HG03378 (cell line): ENCODE data around the gene HERPUD1.
"Not testable (repeated sequence)": the region's sequence is repeated elsewhere in the genome, so short reads cannot be mapped to it uniquely, and the experiment has no call there.

Source experiments
- ATAC-seq: cut with Tn5 transposase; IDR thresholded peaks from one replicate; pipeline ENCODE4 v1.9.1; 2021; ENCODE audit warnings: mild to moderate bottlenecking, moderate library complexity; ENCODE audit not compliant: unreplicated experiment

The HERPUD1 gene

DNA sequence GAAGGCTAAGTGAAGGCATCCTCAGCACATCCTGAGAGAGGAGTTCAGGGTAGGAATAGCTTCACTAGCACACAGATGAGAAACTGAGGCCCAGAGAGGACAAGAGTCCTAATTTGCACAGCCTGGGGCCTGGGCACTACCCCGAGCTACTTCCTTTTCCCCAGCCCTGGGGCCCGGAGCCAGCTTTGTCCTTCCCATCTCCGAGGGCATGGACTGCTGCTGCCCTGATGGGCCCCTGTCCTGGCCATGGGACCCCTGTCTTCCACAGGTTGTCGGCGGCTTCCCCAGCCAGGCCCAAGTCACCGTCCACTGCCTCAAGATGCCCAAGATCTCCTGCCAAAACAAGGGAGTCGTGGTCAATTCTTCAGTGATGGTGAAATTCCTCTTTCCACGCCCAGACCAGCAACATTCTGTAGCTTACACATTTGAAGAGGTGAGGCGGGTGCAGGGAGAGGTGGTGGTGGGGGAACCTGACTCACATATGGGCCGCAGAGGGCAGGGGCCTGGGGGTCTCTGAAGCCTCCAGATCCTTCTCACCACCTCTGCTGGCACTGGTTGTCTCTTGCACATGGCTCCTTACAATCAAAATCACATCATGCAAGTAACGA is 46.0 kb downstream of the HERPUD1 start:
- ATAC-seq: no peak

DNA sequence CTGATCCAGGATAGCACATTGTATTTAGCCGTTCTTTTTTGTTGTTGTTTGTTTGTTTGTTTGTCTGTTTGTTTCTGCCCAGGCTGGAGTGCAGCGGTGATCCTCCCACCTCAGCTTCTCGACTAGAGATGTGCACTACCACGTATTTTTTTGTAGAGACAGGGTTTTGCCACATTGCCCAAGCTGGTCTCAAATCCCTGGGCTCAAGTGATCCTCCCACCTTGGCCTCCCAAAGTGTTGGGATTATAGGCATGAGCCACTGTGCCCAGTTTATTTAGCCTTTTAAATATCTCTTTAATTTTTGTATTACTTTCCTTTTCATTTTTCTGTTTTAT is 48.2 kb downstream of the HERPUD1 start:
- ATAC-seq: no peak

DNA sequence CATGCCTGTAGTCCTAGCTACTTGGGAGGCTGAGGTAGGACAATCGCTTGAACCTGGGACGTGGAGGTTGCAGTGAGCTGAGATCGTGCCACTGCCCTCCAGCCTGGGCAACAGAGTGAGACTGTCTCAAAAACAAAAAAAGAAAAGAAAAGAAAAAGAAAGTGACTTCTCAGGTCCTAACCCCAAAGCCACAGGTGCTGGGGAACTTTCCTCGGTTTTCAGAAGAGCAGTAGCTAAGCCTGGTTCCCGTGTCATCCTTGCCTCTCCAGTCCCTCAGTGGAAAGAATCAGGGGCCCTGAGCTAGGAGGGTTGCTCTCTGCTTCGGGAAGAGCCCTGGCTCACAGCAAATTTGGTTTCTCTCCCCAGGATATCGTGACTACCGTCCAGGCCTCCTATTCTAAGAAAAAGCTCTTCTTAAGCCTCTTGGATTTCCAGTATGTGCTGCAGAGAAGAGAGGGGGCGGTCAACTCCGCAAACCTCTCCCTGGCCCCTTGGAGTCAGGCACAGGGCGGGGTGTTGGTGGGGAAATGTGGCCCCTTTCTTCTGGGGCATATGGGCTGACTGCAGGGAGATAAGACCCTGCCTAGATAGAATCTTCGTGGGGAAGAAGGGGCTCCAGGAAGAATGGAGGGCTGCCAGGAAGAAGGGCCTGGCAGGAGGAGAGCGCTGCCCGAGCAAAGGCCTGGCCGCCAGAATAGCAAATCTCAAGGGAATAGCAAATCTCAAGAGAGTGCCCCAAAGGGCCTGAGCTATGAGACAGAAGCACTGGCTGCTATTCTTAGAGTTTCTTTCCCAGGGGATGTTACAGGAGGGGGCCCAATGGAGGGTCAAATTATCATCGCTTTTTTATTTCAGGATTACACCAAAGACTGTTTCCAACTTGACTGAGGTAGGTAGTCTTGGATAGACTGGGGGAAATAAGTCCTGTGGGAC is 49.1 kb downstream of the HERPUD1 start:
- ATAC-seq: peak; percentile 42

DNA sequence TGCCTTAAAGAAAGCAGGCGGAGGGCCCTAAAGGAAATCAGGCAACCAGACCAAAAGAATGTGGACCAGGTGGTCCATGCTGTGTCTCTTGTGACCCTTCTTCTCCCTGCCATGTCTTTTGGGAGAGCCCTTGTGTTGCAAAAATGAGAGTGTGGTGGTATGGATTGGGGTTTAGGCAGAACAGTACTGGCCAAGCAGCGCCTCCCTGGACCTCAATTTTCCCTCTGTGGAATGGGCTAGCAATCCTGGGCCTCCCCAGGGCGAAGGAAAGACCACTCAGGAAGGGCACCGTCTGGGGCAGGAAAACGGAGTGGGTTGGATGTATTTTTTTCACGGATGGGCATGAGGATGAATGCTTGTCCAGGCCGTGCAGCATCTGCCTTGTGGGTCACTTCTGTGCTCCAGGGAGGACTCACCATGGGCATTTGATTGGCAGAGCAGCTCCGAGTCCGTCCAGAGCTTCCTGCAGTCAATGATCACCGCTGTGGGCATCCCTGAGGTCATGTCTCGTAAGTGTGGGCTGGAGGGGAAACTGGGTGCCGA is 49.9 kb downstream of the HERPUD1 start:
- no peak for ATAC-seq

DNA sequence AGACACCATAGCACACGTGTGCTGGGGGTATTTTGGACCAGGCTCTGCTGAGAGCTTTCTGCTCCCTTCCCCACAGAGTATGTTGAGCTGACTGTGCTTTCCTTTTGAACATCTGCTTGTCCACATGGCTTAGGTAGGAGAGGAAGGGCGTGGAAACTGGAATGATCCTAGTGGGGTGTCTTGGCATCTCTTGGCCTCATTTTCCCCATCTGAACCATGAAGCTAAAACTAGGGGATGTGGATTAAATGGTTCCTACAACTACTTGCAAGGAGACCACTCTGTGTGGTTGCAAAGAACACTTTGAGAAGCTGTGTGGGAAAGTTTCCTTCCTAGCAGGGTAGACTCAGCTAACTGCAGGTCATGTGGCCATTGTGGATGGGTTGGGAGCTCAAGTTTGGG is 50.8 kb downstream of the HERPUD1 start:
- ATAC-seq: no peak

DNA sequence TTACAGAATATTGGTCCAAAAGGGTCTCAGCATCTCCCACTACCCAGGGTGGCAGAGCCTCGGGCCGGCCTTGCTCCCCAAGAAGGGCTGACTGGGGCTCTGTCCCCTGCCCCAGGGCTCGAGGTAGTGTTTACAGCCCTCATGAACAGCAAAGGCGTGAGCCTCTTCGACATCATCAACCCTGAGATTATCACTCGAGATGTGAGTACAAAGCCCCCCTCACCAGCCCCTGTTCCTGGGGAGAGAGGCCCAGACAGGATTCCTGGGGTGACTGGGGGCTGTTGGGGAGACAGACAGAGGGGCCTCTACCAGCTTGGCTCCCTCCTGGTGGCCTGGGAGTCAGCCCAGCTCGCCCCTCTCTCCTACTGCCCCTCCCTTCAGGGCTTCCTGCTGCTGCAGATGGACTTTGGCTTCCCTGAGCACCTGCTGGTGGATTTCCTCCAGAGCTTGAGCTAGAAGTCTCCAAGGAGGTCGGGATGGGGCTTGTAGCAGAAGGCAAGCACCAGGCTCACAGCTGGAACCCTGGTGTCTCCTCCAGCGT is 51.3 kb downstream of the HERPUD1 start:
- ATAC-seq: no peak

DNA sequence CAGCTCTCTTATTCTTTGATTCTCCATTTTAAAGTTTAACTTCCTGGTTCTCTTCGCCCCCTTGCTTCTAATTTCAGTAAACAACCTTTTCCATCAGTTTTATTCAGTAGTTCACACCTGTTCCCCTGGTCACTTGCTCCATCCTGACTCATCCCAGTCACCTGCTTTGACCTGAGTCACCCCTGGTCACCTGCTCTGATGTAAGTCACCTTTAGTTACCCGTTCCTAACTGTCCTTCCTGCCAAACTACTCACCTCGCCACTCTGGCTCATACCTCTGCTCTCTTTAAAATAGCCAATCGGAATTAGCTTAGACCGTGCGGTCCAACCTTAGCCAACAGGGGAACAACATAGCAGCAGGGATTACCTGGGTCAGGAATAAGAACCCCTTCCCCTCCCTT is 52.7 kb downstream of the HERPUD1 start:
- ATAC-seq: no peak

DNA sequence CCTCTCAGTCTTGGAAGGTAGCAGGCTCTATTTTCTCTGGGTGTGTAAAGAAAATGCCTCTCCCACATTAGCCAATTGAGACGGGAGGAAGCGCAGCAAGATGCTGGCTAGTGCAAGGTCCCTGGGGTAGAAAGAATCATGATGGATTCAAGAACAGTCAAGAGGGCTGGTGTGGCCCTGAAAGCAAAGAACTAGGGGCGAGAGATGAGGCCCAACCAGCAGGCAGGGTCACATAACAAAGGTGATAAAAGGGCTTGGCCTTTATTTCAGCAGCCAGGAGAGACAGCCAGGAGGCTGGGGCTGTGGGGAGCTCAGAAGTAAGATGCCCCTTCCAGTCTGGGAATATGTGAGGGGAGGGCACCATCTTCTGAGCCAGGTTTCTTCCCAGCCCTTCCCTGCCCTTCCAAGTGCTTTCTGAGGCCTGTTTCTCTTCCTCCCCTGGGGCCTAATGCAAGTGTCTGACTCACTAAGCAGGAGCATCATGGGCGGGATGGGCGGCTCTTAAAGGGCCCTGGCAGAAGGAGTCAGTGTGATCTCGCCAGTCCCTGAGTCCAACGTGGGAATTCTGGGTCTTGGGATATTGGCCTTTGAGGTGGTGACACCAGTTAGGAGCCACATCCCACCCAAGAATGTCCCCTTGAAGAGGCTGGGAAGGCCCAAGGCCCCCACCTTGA is 53.5 kb downstream of the HERPUD1 start:
- ATAC-seq: no peak

DNA sequence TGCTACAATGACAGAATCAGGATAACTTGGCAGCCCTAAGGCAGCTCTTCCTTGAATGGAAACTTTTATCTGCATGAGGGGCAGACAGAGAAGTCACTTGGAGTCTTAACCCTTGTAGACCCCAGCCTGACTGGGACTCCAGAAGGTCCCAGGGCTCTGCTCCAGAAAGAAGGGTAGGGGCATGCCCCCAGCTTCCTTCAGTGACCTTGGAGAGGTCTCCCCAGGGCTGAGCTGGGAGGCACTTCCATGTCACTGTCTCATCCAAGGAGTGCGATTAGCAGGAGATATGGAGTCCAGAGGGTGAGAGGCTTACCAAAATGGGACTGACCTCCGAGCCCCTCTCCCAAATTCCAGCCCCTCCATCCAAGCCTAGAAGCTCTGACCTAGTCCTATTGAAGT is 54.0 kb downstream of the HERPUD1 start:
- ATAC-seq: no peak

DNA sequence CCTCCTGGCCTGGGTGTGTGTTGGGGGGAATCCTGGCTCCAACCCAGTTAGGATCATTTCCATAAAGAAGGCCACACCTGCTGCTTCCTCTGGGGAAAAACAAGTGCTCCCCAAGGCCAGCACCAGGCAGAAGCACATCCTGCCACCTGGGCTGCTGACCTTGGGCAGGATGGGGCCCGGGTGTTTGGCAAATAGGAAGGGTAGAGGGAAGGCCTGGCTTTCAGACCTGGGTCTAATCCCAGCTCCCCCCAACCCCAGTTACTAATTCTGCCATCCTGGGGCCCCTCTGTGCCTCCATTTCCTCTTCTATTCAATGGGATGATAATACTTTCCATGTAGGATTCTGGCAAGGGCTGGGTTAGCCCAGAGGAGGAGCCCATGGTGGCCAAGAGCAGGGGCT is 54.4 kb downstream of the HERPUD1 start:
- no peak for ATAC-seq

DNA sequence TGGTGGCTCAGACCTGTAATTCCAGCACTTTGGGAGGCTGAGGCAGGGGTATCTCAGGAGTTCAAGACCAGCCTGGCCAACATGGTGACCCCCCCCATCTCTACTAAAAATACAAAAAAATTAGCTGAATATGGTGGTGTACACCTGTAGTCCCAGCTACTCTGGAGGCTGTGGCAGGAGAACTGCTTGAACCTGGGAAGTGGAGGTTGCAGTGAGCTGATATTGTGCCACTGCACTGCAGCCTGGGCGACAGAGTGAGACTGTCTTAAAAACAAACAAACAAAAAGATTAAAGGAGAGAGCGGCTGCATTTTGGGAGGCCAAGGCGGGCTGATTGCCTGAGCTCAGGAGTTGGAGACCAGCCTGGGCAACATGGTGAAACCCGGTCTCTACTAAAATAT is 55.0 kb downstream of the HERPUD1 start:
- ATAC-seq: not testable (repeated sequence)

DNA sequence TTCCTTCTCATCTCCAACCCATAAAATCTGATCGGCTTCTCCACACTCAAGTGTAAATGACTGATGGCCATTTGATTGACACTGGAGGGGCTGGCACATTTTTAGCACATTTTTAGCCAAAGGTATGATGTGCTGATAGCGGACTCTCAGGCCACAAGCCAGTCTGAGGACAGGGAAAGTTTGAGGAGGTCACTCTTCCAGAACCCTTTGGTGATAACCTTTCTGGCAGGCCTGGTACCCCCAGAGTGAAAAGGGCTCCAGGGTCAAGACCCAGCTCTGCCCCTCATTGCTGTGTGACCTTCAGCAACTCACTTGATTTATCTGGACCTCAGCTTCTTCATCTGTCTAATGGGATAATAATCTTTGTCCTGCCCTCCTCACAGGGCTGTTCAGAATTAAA is 55.8 kb downstream of the HERPUD1 start:
- no peak for ATAC-seq

DNA sequence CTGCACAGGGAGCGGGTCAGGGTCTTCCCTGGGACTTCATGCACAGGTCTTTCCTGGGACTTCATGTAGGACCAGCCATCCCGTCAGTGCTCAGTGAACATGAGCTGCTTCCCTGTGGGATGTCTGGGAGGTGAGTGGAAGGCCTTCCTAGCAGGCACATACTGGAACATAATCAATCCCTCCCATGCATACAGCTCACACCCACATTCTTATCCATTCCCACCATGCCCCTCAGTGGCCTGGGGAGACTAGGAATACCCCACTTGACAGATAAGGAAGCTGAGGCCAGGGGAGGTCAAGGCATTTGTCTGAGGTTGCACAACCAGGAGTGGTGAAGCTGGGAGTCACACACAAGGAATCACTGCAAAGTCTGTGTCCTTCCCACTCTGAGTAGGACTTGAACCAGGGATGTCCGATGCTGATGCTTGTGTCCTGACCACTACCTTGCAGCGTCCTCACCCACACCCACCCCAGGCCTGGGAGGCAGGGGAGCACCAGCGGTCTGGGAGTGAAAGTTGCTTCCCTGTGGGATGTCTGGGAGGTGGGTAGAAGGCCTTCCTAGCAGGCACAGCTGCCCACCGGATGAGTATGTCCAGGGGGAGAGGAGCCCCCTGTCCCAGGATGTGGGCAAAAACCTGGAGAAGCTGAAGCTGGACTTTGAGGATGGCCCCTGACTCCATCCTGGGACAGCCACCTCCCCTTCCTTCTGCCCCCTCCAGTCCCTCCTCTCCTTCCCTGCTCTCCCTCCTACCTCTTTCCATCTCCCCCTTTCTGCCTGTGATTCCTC is 56.4 kb downstream of the HERPUD1 start:
- no peak for ATAC-seq

DNA sequence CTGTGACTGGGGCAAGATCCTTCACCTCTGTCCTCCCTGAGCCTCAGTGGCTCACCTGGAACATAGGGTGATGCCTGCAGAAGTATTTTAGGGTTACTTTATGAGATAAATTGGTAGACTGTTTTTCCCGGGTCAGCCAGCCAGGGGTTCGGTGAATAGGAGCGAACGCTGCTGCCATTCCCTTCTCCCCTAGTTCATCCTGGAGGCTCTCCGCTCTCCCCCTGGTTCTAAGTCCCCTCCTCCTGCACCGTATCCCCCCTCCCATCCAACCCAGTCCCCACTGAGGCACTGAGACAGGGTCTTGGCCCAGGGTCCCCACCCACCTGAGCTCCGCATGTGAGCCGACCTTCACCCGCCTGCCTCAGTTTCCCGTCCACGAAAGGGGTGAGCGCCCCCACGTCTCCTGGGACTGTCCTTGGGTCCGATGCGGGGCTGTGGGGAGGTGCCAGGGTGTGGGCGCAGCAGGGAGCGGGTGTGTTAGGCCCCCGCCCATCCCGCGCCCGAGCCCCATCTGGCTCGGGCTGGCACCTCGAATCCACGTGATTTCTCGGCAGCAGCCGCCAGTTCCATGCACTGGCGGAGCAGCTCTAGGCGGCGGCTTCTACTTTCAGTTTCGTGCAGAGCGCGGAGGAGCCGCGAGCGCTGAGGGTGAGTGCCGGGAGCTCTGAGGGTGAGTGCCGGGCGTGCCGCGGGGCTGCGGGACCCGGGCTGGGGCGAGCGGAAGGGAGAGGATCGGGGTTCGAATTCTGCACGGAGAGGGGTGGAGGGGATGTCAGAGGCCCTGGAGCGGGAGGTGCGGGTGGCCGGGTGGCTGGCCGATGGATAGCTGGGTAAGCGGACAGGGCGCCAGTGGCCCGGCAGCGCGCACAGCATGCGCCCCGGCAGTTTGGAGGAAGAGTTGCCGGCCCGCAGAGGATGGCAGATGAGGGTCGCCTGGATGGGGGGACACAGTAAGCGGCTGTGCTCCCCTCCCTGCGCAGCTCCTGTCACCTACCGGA is 57.3 kb downstream of the HERPUD1 start, which contains the start of gene NLRC5:
Gene NLRC5 (plus strand): TSS at position 610 of the 998 bp plus-strand sequence. CDS start 31,156 bp downstream, outside the sequence.
- peak; percentile 50 for ATAC-seq

DNA sequence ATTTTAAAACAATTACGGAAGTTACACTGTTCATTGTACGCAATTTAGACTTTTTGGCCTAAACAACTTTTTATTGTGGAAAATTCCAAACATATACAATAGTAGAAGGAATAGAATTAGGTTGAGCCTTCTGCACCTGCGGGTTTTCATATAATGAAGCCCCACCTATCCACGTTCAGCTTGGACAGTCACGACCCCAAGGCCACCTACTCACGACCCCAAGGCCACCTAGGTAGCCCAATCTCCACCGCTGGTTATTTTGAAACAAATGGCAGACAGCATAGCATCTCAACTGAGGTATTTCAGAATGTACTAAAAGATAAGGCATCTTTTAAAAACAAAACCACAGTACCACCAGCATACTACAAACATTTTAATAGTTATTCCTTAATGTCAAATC is 58.0 kb downstream of the HERPUD1 start:
- ATAC-seq: no peak

DNA sequence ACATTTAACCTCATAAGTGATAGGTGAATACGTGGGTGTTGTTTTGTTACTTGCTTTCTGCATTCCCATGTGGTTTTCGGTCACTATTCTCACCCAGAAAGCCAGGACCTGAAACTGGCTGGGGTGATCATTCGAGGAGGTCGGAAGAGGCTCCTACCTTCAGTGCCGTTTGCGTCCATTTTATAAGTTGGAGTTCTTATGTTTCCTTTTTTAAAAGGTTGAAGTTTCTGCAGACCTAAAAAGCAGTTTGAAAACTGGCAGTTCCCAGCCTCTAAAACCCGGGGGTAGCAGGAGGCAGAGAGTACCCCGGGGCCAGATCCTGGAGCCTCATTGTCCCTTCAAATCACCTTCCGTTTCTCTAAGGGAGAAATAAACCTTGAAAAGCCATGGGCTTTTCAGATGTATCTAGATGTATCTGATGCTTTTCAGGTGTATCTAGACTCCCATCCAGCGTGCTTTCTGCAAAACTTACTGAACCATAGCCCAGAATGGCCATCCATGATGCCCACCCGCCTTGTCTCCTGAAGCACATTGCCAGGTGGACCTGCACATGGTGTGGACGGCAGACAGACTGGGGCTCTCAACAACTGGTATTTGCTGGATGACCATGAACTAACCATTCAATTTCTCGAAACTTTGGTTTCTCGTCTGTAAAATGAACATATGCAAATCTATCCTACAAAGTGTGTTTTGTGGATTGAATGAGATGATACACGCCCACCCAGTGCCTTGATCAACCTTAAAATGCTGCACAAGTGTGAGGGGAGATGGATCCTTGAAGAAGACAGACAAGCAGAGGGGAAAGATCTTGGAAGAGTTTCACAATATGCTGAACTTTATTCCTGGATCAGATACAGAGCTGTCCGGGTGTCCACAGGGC is 58.7 kb downstream of the HERPUD1 start:
- ATAC-seq: no peak

DNA sequence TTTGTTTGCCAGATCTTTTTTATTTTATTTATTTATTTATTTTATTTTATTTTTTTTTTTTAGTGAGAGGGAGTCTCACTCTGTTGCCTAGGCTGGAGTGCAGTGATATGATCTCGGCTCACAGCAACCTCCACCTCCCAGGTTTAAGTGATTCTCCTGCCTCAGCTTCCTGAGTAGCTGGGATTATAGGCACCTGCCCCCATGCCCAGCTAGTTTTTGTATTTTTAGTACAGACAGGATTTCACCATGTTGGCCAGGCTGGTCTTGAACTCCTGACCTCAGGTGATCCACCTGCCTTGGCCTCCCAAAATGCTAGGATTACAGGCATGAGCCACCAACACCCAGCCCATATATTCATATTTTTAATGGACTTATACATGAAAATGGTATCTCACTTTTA is 60.5 kb downstream of the HERPUD1 start:
- ATAC-seq: not testable (repeated sequence)

DNA sequence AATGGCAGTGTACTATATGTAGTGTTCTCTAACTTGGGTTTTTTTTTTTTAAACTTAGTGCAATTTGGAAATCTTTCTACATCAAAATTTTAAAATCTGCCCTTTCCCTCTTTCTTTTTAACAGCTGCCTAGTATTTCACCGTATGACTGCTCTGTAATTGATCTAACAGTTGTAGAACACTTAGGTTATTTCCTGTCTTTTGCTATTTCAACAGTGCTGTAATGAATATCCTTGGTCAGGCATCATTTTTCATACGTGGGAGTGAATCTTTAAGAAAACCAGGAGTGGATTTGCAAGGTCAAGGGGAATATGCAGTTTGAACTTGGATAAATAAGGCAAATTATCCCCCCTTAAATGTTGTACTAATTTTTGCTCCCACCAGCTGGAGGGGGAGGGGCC is 61.3 kb downstream of the HERPUD1 start:
- no peak for ATAC-seq
